Measurements from ENCODE around the gene HOPX.

GRCh38 chr4:56681158-56681852 lies at the start of gene HOPX:
- TF ChIP-seq CTCF (conservative IDR thresholded peaks at IDR 0.05; ENCODE audit: low read depth, low read length), result no peak
- no peak for TF ChIP-seq USF2 (IDR thresholded peaks at IDR 0.05; ENCODE audit: low read depth, low read length)
- TF ChIP-seq POLR2A (IDR thresholded peaks at IDR 0.05; ENCODE audit: low read depth, low read length), result no peak
